ENCODE data around the gene IL20.

Gene IL20

DNA sequence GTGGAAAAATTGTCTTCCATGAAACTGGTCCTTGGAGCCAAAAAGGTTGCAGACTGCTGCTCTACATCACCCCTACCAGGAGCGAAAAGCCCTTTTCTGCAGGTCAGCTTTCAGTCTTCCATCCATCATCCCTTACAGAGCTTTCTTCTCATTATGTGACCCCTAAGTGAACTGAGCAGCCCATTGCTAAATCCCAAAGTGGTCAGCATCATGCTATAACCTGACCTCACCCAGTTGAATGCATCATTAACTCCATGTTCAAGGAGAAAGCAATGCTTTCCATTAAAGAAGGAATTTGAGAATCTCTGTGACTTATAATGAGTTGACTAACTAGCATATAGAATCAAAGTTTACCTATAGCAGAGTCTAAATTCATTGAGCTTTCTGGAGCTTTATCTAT is 21.4 kb downstream of the IL20 start:
- DNase-seq (ENCODE audit: extremely low read depth, low read depth): no peak
- TF ChIP-seq, protein P1, sequence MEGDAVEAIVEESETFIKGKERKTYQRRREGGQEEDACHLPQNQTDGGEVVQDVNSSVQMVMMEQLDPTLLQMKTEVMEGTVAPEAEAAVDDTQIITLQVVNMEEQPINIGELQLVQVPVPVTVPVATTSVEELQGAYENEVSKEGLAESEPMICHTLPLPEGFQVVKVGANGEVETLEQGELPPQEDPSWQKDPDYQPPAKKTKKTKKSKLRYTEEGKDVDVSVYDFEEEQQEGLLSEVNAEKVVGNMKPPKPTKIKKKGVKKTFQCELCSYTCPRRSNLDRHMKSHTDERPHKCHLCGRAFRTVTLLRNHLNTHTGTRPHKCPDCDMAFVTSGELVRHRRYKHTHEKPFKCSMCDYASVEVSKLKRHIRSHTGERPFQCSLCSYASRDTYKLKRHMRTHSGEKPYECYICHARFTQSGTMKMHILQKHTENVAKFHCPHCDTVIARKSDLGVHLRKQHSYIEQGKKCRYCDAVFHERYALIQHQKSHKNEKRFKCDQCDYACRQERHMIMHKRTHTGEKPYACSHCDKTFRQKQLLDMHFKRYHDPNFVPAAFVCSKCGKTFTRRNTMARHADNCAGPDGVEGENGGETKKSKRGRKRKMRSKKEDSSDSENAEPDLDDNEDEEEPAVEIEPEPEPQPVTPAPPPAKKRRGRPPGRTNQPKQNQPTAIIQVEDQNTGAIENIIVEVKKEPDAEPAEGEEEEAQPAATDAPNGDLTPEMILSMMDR (IDR thresholded peaks at IDR 0.05; ENCODE audit: low read depth, low read length): no peak

DNA sequence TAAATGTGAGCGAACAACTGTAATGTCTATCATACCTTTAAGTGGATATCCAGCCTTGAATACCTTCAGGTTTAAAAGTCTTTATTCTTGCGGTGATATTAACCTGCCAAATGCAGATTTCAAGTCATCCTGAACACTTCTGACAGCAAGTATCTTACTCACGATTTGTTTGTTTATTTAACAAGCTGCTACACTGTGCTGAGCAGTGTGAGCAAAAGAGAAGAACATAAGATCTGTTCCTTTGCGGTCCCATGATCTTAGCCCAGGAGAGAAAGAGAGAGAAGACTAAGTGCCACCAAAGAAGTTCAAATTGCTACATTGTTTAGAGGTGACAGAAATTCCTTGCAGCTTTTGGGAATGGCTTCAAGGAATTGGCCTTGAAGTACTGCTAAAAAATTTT is 22.3 kb downstream of the IL20 start:
- DNase-seq (ENCODE audit: extremely low read depth, low read depth): no peak
- TF ChIP-seq, protein P1 (IDR thresholded peaks at IDR 0.05; ENCODE audit: low read depth, low read length): no peak

DNA sequence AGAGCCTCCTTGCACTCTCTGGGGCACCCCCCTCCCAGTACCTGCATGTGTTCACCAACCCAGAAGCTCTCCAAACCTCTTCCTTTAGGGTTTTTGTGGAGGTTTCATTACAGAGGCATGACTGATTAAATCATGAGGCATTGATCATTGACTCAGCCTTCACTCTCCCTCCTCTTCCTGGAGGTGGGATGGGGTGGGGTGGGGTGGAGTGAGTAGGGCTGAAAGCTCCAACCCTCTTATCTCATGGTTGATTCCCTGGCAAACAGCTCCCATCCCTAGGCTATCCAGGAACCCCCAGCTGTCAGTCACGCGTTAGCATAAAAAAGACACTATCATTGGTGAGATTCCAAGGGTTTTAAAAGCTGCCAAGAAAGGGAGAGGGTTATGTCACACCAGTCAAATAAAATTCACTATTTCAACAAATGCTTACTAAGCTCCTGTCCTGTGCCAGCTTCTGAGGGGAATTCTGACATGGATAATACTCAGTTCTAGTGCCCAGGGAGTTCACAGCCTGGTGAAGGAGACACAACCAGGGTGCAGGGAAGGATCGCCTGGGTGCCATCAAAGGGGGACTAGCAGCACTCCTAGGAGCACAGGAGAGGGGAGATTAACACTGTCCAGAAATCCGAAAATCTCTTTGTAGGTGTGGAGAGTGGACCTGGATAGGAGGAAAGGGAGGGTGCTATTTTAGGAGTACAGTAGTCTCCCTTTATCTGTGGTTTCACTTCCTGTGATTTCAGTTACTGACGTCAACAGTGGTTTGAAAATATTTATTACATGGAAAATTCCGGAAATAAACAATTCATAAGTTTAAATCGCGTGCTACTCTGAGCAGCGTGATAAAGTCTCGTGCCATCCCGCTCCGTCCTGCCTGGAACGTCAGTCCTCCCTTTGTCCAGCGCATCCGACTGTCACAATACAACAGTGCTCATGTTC is 25.0 kb downstream of the IL20 start:
- DNase-seq (ENCODE audit: extremely low read depth, low read depth): no peak

DNA sequence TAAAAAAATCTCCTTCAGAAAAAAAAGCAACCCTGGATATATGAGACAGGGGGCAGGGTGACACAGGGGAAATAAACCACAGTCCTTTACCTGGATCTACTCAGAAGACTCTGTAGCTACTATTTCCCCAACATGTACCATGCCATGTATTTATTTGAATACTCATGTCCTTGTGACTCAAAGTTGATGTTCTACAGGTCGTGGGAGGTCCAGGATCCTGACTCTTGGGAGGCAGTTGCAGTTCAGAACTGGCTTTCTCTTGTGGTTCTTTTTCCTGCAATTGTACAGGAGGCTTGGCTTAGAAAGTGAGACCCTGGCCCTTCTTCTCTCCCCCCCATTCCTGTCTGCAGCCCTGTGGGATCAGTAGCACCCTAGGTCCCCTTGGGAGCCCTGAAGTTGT is 26.0 kb downstream of the IL20 start:
- TF ChIP-seq, protein P1 (IDR thresholded peaks at IDR 0.05; ENCODE audit: low read depth, low read length): no peak
- DNase-seq (ENCODE audit: extremely low read depth, low read depth): no peak

More for the DNA sequence above, 25.0 kb downstream of the IL20 start:
- TF ChIP-seq, protein P1 (IDR thresholded peaks at IDR 0.05; ENCODE audit: low read depth, low read length): no peak

DNA sequence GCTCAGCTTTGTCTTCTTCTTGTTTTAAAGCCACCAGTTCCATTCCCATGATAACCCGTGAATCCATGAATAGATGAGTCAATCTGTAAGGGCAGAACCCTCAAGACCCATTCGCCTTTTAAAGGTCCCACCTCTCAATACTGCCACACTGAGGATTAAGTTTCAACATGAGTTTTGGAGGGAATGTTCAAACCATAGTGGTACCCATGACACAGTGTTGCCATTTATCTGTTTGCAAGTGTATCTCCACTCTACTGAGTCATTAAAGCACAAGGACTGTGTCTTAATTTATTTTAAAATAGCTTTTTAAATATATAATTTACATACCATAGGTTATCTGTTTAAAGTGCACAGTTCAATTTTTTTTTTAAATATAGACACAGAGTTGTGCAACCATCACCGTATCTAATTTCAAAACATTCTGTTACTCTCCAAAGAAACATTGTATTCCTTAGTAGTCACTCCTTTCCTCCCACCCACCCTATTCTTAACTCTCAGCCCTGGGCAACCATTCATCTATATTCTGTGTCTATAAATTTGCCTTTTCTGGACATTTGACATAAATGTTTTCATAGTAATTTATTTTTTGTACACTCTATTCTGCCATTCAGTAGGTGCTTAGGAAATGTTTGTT is 27.0 kb downstream of the IL20 start:
- TF ChIP-seq, protein P1 (IDR thresholded peaks at IDR 0.05; ENCODE audit: low read depth, low read length): no peak
- DNase-seq (ENCODE audit: extremely low read depth, low read depth): no peak

DNA sequence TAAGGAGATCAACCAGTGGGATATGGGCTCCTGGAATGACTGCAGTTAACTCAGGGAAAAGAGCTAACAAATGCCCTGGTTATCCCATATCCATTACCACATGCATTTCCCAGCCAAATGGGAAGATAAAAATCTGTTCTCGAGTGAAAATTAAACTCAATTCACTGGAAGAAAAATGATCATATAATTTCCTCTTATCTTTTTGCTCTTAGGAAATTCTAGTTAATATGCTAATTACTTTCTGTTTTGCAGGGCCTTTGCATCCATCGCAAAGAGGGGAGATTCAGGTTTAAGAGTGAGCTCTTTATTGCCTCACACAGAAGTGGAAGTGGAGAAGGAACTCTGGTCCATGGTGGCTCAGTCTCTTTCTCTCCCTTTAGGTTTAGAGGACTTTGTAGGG is 28.0 kb downstream of the IL20 start:
- DNase-seq (ENCODE audit: extremely low read depth, low read depth): no peak
- TF ChIP-seq, protein P1 (IDR thresholded peaks at IDR 0.05; ENCODE audit: low read depth, low read length): no peak

DNA sequence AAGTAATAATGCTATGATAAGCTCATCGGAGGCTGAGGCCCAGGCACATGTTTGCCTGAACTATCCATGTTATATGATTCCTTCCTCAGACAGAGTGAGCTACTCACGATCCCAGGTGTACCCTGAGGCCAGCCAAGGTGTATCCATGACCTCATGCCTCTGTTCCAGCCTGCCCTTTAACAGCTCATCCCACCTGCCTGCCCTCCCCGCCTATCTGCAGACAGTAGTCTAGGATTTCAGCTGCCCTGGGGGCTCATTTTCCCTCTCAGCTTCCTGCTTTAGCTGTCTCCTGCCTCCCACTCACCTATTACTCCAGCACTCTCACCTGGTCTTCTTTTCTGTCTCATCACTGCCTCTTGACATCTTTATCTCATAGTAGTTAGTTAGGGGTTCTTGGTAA is 29.9 kb downstream of the IL20 start:
- TF ChIP-seq, protein P1 (IDR thresholded peaks at IDR 0.05; ENCODE audit: low read depth, low read length): no peak
- DNase-seq (ENCODE audit: extremely low read depth, low read depth): no peak
